Fibroblast of skin of right biceps (primary cell): ENCODE data around the gene CLCN1.

Experiments
- DNase-seq: peaks from one replicate; pipeline ENCODE4 v3.0.0-alpha.2; 2013

The CLCN1 gene

DNA sequence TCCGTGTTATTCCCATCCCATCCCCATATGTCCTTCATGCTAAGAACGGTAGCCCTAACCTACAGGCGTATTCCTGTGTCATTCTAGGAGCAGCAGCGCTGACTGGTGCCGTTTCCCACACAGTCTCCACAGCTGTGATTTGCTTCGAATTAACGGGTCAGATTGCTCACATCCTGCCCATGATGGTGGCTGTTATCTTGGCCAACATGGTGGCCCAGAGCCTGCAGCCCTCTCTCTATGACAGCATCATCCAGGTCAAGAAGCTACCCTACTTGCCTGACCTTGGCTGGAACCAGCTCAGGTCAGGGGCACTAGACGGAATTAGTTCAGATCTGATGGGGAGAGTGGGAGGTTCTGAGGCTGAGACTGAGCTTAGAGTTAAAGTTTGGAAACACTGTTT is 25.9 kb downstream of the CLCN1 start:
- no peak for DNase-seq

DNA sequence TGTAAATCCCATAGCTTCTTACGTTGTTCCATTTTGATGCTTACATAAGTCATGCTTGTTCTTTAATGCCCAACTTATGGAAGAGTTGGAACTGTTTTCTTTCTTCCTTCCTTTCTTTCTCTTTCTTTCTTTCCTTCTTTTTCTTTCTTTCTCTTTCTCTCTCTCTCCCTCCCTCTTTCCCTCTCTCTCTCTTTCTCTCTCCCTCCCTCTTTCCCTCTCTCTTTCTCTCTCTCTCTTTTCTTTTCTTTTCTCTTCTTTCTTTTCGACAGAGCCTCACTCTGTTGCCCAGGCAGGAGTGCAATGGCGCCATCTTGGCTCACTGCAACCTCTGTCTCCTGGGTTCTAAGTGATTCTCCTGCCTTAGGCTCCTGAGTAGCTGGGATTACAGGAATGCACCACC is 27.7 kb downstream of the CLCN1 start:
- no peak for DNase-seq

DNA sequence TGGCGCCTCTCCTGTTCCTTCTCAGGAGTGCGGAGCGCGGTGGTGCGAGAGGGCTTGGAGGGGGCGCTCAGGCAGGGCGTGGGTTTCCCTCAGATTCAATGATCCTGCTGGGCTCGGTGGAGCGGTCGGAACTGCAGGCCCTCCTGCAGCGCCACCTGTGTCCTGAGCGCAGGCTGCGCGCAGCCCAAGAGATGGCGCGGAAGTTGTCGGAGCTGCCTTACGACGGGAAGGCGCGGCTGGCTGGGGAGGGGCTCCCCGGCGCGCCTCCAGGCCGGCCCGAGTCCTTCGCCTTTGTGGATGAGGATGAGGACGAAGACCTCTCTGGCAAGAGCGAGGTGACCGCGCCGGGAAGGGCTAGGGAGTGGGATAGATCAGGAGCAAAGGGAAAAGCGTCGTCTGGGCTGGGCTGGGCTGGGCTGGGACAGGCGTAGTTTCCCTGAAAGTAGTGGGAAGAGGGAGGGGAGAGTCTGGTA is 29.6 kb downstream of the CLCN1 start:
- peak; percentile 46 for DNase-seq

DNA sequence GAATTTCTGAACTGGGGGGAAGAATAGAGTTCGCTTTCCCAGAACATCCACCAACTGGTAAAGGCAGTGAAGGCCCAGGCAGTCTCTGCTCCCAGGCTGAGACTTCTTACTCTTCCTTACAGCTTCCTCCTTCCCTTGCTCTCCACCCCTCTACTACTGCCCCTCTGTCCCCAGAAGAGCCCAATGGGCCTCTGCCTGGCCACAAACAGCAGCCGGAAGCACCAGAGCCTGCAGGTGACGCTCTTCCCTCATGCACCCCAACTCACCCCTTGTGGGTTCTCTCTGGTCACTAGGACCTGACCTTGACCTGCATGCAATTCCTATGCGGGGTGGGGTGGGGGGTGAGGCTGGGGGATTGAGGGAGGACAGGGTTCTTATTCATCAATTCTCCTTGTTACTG is 30.1 kb downstream of the CLCN1 start:
- no peak for DNase-seq

DNA sequence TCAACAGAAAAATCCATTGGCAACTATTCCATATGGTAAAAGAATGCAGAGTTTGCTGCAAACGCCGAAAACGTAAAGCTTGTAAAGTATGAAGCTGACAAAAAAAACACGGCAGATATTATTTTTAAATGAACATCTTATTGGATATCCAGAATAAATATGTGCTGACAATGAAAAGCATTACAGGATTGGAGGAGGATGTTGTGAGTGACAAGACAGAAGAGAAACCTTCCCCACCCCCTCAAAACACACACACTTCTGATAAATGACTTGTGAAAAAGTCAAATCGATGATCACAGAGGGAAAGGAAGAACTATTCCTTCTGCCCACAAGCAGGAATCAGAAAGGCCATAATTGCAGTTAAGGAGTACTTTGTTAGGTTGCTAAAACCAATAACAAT is 32.0 kb downstream of the CLCN1 start:
- no peak for DNase-seq

DNA sequence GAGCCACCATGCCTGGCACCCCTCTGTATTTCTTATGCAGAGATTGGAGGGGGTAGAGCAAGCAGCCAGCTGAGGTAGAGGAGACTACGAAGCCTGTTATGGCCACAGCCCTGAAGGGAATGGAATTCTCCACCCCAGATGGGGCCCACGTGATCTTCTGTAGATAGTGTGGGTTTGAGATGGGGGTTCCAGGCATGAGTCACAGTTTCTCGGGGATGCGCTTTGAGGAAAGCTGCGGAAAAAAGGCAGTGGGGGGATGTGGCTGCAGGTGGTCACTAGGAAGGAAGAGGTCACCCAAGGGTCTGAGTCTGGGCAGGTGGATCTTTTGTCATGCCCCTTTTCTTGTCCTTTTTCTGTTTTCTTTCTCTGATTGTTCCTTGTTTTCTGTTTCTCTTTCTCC is 35.1 kb downstream of the CLCN1 start:
- DNase-seq, result peak; percentile 10

DNA sequence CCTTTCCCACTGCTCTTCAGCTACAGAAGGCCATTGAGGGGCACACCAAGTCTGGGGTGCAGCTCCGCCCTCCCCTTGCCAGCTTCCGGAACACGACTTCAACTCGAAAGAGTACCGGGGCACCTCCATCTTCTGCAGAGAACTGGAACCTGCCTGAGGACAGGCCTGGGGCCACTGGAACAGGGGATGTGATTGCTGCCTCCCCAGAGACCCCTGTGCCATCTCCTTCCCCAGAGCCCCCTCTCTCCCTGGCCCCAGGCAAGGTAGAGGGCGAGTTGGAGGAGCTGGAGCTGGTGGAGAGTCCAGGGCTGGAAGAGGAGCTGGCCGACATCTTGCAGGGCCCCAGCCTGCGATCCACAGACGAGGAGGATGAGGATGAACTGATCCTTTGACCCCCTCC is 35.7 kb downstream of the CLCN1 start:
- DNase-seq, result no peak

DNA sequence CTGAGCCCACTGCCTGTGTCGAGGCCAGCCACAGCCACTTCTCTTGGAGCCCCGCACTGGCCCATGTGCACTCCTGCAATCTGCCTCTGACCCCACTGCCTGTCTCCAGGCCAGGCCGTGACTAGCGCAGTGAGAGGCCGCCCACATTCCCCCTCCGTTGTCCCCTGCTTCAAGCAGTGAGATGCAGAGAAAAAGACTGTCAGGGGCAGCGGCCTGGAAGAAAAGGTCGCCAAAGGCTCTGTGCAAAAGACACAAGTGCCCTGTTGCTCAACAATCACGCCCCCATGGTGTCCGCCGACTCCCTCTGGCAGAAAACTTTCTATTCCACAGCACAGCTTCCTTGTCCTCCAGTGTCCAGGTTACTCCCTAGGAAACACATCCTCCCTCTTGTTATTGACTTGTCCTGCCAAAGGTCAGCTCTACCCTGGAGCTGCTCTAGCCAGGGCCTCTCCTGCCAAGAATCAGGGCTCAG is 36.7 kb downstream of the CLCN1 start:
- DNase-seq, result no peak

DNA sequence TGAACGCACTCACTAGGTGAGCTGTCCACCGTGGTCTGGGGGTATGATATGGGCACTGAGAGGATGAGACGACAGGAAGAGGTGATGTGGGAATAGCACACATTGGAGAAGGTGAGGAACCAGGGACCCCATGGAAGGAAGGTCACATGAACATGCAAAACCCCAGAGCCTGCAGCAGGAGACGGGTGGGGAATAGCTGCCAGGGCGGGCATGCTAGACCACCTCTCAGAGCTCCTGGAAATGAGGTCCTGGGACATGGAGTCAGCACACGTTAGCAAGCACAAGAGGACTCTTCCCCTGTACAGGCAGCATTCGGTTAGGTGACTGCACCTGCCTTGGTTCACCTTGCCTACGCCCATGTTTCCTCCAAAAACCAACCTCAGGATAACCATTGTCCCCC is 38.5 kb downstream of the CLCN1 start:
- DNase-seq, result no peak

DNA sequence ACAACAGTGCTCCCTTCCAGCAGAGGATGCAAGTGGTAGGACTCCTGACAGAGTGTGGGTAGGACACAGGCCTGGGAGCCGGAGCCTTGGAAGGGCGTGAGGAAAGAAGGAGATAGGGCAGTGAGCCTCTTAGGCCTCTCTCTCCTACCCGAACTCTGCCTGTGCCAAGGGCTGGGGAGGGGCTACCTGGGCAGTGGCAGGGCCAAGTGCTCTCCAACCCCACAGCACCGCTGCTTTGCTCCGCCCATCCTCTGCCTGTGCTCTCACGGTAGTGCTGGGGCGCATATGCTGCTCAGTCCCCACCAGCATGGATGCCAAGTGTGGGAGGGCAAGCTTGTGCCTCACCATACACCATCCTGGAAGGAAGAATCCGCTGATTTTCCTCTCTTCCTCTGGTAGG is 39.1 kb downstream of the CLCN1 start:
- no peak for DNase-seq

DNA sequence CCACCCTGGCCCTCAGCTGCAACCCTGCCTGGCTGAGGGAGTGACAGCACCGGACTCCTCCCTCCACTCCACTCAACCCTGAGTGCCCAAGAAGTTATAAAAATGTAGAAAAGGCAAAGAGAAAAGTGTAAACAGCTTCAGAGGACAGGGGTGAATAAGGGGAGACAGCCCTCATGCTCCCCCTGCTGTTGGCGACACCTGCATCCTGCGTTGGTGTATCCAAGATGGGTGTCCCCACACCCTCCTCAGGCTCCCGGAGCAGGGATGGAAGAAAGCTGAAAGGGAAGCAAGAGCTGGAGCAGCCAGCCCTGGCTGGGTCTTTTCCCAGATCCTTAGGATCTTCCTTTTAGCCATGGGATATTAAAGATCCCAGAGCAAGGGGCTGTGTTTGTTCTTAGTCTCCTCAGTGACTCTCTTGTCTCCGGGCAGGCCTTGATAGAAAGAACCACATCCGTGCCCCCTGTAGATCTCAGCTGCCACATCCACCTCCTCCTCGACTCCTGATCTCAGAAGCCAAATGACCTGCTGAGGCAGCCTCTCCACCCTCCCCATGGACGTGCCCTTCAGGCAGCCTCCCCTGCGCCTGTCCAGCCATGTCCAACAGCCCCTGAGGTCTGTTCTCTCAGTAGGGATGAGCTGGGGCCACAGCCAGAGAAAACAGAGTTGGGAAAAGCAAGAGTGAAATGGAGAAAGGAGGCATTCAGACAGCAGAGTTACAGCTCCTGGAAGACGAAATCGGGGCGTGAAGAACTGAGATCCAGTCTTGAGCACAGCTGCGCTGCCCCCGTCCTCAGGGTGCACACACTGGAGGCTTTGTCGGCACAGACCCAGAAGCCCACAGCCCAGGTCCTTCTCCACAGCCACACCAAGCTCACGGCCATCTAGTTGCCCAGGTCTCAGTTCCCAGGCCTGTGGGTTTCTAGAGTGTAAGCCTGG is 39.8 kb downstream of the CLCN1 start:
- DNase-seq, result no peak

DNA sequence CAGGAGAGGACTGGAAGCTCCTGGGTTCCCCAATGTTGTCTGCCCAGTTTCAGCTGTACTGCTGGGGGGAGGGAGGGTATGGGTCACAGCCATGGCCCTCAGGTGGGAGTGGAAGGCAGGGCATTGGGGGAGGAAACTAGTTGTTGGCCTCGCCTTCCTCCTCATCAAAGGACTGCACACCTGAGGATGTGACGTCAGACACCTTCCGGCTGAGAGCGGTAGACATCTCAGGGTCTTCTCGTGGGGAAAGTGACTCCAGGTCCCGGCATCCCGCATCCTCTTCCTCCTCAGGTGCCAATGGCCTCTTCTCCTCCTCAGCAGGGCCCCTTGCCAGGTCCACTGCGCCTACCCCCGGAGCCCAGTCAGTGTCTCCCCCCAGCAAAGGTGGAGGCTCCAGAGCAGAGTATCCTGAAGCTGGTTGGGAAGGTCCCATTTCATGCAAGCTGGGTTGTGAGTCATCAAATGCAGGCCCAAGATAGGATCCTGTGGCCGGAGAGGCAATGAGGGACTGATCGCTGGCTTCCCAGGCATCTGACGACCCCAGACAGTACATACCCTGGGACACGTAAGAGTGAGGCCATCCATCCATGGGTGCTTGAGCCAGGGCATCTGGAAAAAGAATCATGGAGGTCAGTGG is 40.6 kb downstream of the CLCN1 start:
- DNase-seq, result no peak

DNA sequence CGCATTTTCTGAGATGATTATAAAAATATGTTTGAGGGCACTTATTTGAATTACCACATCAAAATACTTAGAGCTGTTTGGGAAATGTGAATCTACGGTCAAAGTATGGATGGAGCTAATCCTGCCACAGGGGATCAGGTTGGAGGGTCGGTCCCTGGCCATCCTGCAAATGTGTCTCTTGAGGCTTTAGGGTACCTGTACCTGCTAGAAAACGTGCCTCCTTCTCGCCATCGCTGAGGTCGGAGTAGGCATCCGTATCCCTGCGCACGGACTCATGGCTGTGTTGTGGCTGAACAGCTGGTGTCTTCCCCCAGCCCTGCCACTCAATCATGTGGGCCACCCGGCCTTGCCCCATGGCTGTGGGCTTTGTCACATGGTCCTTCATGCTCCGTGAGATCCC is 42.7 kb downstream of the CLCN1 start:
- no peak for DNase-seq

DNA sequence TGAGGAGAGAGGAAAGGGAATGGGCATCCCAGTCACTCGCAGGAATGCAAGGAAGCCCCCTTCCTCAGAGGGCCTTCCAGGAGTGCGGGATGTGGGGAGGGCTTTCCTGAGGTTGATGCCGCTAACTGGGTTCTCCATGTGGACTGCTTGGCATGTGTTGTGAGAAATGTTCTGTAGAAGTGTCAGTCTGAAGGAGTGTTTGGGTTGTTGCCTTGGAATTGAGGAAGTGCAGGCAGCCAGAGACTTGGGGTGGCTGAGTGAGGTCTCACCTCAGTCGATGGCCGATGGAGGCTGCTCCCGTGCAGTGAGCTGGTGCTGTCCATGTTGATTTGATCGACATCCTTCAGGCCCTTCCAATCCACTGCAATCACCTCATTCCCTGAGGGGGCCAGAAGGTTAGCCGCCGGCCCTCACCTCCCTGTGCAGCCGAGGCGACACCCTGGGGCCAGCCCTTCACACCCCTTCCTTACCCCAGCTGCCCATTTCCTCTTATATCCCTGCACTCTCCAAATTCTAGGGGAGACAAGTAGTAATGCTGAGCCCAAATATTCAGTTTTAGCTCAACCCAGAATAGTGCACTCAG is 44.0 kb downstream of the CLCN1 start:
- DNase-seq, result no peak

DNA sequence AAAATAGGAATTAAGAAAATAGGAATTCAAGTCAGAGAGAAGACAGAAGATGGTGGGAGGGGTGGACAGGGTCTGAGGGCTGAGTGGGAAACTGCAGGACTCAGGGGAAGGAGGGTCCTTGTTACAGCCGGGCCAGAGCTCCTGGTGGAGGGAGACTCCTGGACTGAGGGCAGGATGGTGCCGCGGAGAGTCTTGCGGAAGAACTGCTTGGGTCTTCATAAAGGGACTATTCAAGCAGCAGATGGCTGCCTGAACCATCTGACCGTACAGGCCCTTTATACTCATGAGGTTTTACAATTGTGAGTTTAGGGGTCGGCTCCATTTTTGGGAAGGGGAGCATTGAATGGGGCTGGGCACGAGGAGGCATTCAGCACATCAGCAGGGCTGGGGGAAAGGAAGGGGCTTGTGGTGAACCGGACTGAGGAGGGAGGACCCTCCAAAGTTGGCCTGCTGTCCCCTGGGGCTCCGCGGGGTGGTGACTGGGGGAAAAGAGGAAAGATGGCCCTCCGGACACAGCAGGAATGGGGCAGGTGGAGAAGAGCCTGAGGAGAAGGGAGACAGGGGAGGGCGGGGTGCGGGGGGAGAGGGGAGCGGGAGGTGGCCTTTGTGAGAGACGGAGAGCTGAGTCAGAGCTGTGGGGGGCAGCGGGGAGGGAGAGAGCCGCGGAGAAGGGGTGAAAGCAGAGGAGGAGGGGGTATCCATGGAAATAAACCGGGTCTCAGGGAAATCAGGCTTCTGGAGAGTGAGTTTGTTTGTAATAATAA is 45.1 kb downstream of the CLCN1 start:
- DNase-seq, result no peak

DNA sequence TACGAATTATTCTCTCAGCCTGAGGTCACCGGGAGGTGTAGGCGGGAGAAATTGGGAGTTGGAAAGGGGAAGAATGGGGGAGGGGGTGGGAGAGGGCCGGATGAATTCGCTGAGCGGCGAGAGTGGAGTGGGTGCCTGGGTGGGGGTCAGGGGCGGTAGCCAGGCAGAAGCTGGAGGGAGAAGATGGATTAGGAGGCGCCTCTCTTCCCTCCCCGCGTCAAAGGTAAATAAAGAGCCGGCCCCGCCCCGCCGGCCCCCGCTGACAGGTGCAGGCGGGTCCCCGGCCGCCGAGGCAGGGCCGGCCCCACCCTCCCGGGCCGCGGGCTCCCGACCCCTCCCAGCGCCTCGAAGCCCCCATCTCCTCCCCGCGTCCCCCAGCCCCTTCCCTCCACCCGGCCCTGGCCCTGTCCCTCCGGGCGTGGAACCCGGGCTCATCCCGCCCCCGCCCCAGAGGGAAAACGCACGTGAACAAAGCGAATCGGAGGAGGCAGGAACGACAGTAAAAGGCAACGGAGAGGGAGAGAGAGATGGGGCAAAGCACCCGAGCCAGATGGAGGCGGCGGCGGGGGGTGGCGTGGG is 45.7 kb downstream of the CLCN1 start:
- no peak for DNase-seq

DNA sequence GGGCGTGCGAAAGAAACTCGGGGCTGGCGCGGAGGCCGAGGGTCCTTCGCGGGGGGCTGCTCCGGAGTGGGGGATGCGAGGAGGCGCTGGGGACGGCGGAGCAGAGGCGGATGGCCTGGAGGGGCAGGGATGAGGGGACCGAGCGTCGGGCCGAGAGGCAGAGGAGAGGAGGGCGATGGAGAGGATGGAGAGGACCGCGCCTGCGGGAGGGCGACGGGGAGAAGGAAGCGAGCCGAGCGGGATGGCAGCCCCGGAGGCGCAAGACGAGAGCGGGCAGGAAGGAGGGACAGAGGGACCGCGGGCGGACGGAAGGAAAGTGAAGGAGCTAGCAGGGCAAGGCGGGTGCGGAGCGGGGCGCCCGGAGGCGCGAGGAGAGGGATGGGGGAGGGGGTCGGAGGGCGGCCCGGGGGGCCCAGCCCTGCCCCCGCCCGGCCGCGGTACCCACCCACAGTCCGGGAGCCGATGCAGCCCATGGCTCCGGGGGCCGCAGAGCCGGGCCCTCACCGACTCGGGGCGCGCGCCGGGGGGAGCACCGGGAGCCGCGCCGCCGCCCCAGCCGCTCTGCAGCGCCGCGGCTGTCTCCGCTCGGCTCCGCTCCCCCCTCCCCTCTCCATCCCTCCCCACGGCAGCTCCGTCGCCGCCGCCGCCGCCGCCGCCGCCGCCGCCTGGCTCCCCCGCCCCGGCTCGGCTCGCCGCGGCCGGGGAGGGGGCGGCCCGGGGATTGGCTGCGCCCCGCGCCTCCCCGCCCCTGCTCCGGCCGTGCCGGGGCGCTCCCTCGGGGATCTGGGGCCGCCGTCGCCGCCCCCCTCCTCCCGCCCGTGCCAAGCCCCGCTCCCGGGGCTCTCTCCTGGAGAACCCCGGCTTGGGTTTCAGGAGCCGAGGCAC is 46.5 kb downstream of the CLCN1 start, which contains the start of gene FAM131B:
Gene FAM131B, minus strand, starts transcription at position 583 of the 885 bp plus-strand sequence. Its CDS starts 110 bp downstream, at position 473.
- DNase-seq, result no peak

DNA sequence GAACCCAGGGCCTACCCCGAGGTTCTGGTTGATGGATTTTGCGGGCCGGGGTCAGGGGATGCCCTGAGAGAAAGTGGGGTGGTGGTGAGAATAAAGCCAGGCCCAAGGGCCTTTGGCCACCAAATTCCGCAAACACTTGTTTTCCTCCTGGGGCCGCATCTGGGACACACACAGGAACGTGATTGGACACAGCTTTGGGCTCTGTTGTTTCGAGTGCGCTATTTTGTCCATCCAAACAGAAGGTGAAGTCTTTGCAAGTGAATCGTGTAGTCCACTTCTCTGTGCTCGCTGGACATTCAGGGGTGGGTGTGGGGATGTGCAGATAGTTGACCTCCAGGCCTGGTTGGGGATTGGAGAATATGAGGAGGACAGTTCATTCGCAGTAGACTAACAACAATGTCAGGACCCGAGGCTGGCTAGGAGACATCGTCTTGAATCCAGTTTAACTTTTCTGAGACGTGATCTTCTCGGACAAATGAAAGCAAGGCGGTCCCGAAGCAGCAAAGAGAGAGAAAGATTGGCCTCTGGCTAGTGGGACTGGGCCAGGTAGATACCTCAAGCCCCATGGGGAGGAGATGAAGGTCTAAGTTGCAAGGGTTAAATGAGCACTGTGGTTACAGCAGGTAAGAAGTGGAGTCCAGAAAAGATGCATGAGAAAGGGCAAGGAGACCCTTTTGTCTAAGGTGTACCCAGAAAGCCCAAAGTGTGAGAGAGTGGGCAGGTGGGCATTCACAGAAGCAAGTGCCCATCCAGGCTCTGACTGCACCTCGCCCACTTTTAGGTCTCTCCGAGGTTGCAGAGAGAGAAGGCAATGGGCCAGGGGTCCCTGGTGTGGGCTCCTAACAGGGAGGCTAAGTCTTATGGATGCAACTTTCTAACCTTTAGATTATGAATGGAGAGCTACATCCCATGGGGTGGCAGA is 47.4 kb downstream of the CLCN1 start:
- no peak for DNase-seq

DNA sequence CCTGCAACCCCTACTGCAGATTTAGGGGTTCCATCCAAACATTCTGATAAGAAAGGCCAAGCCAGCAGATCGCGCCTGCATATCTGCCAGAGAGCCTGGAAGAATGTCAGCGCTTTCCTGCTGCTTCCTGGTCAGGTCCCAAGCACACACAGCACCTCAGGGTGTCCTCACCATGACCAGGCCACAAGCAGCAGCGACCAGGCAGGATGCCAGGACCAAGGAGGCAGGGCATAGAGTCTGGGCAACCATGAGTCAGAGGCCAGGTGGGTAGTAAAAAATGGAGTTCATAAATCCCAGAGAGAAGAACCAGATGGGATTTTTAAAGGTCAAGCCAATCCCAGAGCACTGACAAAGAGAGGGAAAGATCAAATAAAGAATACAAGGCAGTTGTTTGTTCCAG is 52.1 kb downstream of the CLCN1 start:
- no peak for DNase-seq

DNA sequence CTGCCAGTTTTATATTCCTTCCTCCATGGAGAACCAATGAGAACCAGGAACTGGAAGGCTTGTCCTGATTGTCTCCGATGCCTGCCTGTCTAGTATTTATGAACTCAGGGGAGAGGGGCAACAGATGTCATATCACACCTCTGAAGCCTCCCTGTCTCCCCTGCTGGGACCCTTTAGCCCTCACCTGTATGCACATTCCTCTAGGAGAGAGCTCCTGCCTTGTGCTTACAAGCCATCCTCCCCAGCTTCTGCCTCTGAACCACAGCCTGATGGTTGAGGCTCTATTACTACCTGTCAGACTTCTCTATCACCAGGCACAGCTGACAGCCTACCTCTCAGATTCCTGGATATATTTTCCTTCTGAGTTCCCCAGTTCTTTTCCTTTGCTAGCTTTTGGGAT is 52.5 kb downstream of the CLCN1 start:
- no peak for DNase-seq
